ENCODE measurements around the gene RUNDC1. TPM values are rescaled to one million over a fixed set of nuclear protein-coding genes. Genes with fewer than 3 reads are reported as not detected.

The RUNDC1 gene
- total RNA-seq, 1 donor from 2014 or later: 13.2 TPM

DNA sequence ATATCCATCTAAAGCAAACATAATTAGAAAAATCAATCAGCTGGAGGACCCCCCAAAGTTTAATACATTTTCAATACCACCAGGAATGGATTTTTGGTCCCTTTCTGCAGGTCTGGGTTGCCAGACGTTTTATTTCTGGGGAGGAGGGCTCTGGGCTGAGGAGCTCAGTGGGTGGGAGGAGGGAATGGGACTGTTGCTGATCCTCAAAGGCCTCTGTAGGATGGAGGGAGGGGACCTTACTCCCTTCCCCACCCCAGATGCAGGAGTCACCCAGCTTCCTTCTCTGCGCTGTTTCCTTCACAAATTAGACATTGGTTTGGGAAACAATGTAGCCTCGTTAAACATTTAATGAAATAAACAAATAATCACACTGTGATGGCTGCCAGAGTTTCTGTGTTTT, 51.3 kb downstream of the RUNDC1 start:
- Histone ChIP-seq H3K4me3 (ENCODE audit: low read depth, low read length) (no peak overlapping the region), H3K36me3 (ENCODE audit: control insufficient read depth, insufficient read depth, low read length) (no peaks in the 10 kb centered on the region), H3K27me3 (ENCODE audit: control insufficient read depth, insufficient read depth, low read length) (peaks cover 5% of the 10 kb centered on the region)
- DNase-seq (ENCODE audit: low read depth): no peak
- TF ChIP-seq, protein P1, sequence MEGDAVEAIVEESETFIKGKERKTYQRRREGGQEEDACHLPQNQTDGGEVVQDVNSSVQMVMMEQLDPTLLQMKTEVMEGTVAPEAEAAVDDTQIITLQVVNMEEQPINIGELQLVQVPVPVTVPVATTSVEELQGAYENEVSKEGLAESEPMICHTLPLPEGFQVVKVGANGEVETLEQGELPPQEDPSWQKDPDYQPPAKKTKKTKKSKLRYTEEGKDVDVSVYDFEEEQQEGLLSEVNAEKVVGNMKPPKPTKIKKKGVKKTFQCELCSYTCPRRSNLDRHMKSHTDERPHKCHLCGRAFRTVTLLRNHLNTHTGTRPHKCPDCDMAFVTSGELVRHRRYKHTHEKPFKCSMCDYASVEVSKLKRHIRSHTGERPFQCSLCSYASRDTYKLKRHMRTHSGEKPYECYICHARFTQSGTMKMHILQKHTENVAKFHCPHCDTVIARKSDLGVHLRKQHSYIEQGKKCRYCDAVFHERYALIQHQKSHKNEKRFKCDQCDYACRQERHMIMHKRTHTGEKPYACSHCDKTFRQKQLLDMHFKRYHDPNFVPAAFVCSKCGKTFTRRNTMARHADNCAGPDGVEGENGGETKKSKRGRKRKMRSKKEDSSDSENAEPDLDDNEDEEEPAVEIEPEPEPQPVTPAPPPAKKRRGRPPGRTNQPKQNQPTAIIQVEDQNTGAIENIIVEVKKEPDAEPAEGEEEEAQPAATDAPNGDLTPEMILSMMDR (IDR thresholded peaks at IDR 0.05; ENCODE audit: insufficient read depth, low read length, poor library complexity, severe bottlenecking): no peak

DNA sequence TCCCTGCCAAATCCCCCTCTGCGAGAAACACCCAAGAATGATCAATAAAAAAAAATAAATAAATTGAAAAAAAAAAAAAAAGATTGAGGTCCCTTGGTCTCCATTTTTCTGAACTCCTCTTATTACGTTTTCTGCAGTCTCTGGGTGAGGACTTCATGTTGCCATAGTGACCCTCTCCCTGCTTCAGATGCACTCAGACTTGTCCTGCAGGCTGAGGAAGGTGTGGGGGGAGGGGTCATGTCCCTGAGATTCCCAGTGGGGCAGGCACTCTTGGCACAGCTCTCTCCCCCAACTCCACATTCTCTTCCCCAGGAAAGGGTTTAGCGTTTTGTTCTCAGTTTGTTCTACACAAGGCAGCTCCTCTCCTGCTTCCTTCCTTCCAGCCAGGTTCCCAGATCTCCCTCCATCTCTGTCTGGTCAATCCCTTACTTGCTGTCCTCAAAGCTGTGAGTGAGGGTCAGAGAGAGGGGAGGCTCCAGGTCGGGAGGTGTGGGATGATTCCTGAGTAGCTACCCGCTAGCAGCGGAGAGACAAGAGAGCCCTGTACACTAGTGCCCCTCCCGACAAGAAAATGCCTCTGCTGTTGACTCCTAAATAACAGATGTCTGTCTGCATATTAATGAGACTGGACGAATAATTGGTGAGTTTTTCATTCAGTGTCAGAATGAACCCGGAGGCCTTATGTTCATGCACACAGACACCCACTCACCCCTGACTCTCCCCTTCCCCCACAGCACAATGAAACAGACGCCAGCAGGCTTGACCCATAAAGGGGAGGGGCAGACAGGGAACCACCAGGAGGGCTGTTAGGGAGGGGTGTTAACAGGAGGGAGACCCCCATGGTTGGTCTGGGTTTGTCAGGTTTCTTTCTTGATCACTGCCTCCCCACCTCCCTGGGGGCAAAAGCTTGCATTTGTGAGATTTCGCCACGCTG, 53.9 kb downstream of the RUNDC1 start:
- H3K36me3 ChIP-seq (ENCODE audit: control insufficient read depth, insufficient read depth, low read length): no peaks in the 10 kb centered on the region
- no peak for DNase-seq (ENCODE audit: low read depth)
- TF ChIP-seq, protein P1 (IDR thresholded peaks at IDR 0.05; ENCODE audit: insufficient read depth, low read length, poor library complexity, severe bottlenecking): no peak
- no peaks in the 10 kb centered on the region for H3K27me3 ChIP-seq (ENCODE audit: control insufficient read depth, insufficient read depth, low read length)
- H3K4me3 ChIP-seq (ENCODE audit: low read depth, low read length): no peak overlapping the region

DNA sequence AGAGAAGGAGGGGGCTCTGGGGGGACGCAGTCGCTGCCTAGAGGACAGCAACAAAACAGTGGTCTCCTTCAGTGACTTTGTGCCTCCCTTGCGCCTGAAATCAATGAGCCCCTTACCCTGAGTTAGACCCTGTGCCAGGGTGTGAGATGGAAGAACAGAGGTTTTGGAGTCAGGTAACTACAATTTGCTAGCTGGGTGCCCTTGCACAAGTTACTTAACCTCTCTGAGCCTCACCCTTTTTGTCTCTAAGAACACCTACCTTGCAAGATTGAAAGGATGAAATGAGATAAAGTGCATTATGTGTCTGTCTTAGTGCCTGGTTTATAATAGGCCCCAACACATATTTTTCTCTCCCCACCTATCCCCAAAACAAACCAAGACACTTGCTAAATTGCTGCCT, 54.5 kb downstream of the RUNDC1 start:
- TF ChIP-seq, protein P1 (IDR thresholded peaks at IDR 0.05; ENCODE audit: insufficient read depth, low read length, poor library complexity, severe bottlenecking): no peak
- no peaks in the 10 kb centered on the region for H3K36me3 ChIP-seq (ENCODE audit: control insufficient read depth, insufficient read depth, low read length)
- H3K27me3 ChIP-seq (ENCODE audit: control insufficient read depth, insufficient read depth, low read length): no peaks in the 10 kb centered on the region
- DNase-seq (ENCODE audit: low read depth): no peak
- no peak overlapping the region for H3K4me3 ChIP-seq (ENCODE audit: low read depth, low read length)

DNA sequence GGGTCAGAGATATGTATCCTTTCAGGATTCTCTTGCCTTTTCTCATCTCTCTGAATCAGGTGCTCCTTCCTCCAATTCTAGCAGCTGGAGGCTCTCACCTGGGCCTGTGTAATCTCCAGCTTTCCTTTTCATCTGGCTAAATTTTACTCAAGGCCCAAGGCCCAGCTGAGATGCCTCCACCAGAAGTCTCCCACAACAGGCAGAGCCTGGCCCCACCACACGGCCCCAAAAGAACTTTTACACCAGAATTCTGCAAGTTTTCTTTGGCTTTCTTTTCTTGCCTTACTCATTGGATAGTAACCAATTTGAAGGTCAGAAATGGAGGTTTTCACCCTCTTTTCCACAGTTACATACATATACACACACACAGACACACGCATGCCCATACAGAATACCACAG, 59.3 kb downstream of the RUNDC1 start:
- TF ChIP-seq, protein P1 (IDR thresholded peaks at IDR 0.05; ENCODE audit: insufficient read depth, low read length, poor library complexity, severe bottlenecking): no peak
- Histone ChIP-seq H3K27me3 (ENCODE audit: control insufficient read depth, insufficient read depth, low read length) (no peaks in the 10 kb centered on the region), H3K4me3 (ENCODE audit: low read depth, low read length) (no peak overlapping the region), H3K36me3 (ENCODE audit: control insufficient read depth, insufficient read depth, low read length) (no peaks in the 10 kb centered on the region)
- no peak for DNase-seq (ENCODE audit: low read depth)

DNA sequence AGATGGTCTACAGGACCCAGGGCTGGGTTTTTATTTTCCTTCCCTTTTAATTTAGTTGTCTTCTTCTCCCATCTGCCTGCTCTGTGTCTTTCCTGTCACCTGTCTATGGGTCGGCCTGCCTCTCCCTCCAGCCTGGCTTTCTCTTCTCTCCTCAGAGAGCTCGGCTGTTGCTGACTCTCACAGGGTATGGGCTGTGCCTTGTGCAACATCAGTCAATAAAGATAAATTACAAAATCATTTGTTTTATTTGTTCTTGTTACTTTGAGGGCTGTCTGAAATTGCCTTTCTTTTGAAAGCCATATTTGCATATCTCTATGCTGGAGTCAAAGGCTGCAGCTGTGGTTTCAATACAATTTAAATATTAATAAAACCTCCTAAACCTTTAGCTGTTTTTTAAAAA, 60.3 kb downstream of the RUNDC1 start:
- Histone ChIP-seq H3K27me3 (ENCODE audit: control insufficient read depth, insufficient read depth, low read length) (no peaks in the 10 kb centered on the region), H3K4me3 (ENCODE audit: low read depth, low read length) (no peak overlapping the region), H3K36me3 (ENCODE audit: control insufficient read depth, insufficient read depth, low read length) (no peaks in the 10 kb centered on the region)
- DNase-seq (ENCODE audit: low read depth): no peak
- TF ChIP-seq, protein P1 (IDR thresholded peaks at IDR 0.05; ENCODE audit: insufficient read depth, low read length, poor library complexity, severe bottlenecking): no peak

All from kidney epithelial cell (primary cell).